ENCODE results near the gene HPSE2. TPM values are rescaled to one million over a fixed set of nuclear protein-coding genes. Genes with fewer than 3 reads are reported as not detected.
"Not testable (repeated sequence)": the region's sequence is repeated elsewhere in the genome, so short reads cannot be mapped to it uniquely, and the experiment has no call there.

Gene HPSE2
- total and polyA plus RNA-seq, 2 of the 13 experiments (the other 11 are each of a cell fraction or from before 2014, with no cell fraction given), result 0.01 TPM; not detected in 1

DNA sequence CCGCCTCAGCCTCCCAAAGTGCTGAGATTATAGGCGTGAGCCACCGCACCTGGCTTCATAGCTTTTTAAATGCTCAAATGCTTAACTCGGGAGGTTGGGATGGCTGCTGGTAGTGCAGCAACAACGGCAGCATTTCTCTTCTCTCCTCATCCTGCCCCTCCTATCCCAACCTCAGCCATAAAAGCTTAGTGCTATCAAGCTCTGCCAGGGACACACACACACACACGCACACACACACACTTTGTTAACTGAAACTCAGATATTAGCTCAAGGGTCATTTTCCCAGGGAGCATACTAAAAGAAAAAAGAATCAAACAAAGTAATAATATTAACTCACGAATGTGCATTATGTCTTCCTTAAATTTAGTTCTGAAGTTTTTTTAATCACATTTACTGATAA, 725.9 kb downstream of the HPSE2 start:
- BruUV-seq (replicated peaks), result no TSS peak
- ATAC-seq, result no peak
- H2AFZ ChIP-seq (ENCODE audit: low read length), result no peak overlapping the region

DNA sequence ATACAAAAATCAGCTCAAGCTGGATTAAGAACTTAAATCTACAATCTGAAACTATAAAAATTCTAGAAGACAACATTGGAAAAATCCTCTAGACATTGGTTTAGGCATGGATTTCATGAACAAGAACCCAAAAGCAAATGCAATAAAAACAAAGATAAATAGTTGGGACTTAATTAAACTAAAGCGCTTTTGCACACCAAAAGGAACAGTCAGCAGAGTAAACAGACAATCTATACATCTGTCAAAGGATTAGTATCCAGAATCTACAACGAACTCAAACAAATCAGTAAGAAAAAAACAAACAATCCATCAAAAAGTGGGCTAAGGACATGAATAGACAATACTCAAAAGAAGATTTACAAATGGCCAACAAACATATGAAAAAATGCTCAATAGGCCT, 733.1 kb downstream of the HPSE2 start:
- H3K9ac ChIP-seq (ENCODE audit: insufficient read depth, low read depth, low read length); BruUV-seq (replicated peaks); intact Hi-C loops (cut with micrococcal nuclease; ENCODE audit: unreplicated experiment); H3K27me3 ChIP-seq (ENCODE audit: control insufficient read depth in 1 of 2, insufficient read depth in 2 of 2, low read length in 2 of 2); H3K36me3 ChIP-seq (replicated peaks in 1 of 2; ENCODE audit: control insufficient read depth in 1 of 2, insufficient read depth in 2 of 2, low read length in 2 of 2); H4K20me1 ChIP-seq (ENCODE audit: insufficient read depth, low read length); DNase-seq (ENCODE audit: low spot score); POLR2A ChIA-PET; H3K4me2 ChIP-seq (ENCODE audit: low read depth, low read length); H3K4me1 ChIP-seq (ENCODE audit: insufficient read depth, low read length); H3K9me3 ChIP-seq (ENCODE audit: low read length); H3K79me2 ChIP-seq (ENCODE audit: insufficient read depth, low read length); H3K4me3 ChIP-seq (replicated peaks in 1 of 3; ENCODE audit: insufficient read depth in 1 of 3, low read depth in 2 of 3, low read length in 3 of 3); CTCF ChIA-PET (ENCODE audit: low intra/inter-chr PET ratio, low total read pairs); ATAC-seq; H3K27ac ChIP-seq (ENCODE audit: extremely low read length, insufficient read depth, low read length); FAIRE-seq; H2AFZ ChIP-seq (ENCODE audit: low read length); in situ Hi-C loops (cut with HindIII; ENCODE audit: extremely low pct_ligation_motif_present, low pct_unique_long_range_greater_than_20kb): not testable (repeated sequence)
- WGBS (ENCODE audit: low lambda C conversion rate), result 3% methylated on average over 2 of the region's 2 CpGs

More for the DNA sequence above, 725.9 kb downstream of the HPSE2 start:
- ChIA-PET POLR2A (no interaction called here), CTCF (ENCODE audit: low intra/inter-chr PET ratio, low total read pairs) (no interaction called here)
- no peak overlapping the region for H3K4me3 ChIP-seq (replicated peaks in 1 of 3; ENCODE audit: insufficient read depth in 1 of 3, low read depth in 2 of 3, low read length in 3 of 3)
- peaks cover 15% of the 10 kb centered on the region for H3K4me1 ChIP-seq (ENCODE audit: insufficient read depth, low read length)
- no peak overlapping the region for H3K9ac ChIP-seq (ENCODE audit: insufficient read depth, low read depth, low read length)
- H3K27me3 ChIP-seq (ENCODE audit: control insufficient read depth in 1 of 2, insufficient read depth in 2 of 2, low read length in 2 of 2), result no peaks in the 10 kb centered on the region
- intact Hi-C loops (cut with micrococcal nuclease; ENCODE audit: unreplicated experiment) (no loop called here), in situ Hi-C loops (cut with HindIII; ENCODE audit: extremely low pct_ligation_motif_present, low pct_unique_long_range_greater_than_20kb) (no loop called here)
- DNase-seq (ENCODE audit: low spot score), result no peak
- H3K27ac ChIP-seq (ENCODE audit: extremely low read length, insufficient read depth, low read length), result no peak overlapping the region
- no peaks in the 10 kb centered on the region for H4K20me1 ChIP-seq (ENCODE audit: insufficient read depth, low read length)
- no peaks in the 10 kb centered on the region for H3K9me3 ChIP-seq (ENCODE audit: low read length)
- no peaks in the 10 kb centered on the region for H3K36me3 ChIP-seq (replicated peaks in 1 of 2; ENCODE audit: control insufficient read depth in 1 of 2, insufficient read depth in 2 of 2, low read length in 2 of 2)
- H3K79me2 ChIP-seq (ENCODE audit: insufficient read depth, low read length), result no peaks in the 10 kb centered on the region
- FAIRE-seq, result no peak
- 62% methylated on average over 4 of the region's 7 CpGs for WGBS (ENCODE audit: low lambda C conversion rate)
- no peak overlapping the region for H3K4me2 ChIP-seq (ENCODE audit: low read depth, low read length)
- no peak for TF ChIP-seq NCOA5 (CRISPR knock-in tag; IDR thresholded peaks at IDR 0.05)
- no peak for TF ChIP-seq ZNF841 (CRISPR knock-in tag; IDR thresholded peaks at IDR 0.05; ENCODE audit: borderline replicate concordance)
- TF ChIP-seq, protein P1, sequence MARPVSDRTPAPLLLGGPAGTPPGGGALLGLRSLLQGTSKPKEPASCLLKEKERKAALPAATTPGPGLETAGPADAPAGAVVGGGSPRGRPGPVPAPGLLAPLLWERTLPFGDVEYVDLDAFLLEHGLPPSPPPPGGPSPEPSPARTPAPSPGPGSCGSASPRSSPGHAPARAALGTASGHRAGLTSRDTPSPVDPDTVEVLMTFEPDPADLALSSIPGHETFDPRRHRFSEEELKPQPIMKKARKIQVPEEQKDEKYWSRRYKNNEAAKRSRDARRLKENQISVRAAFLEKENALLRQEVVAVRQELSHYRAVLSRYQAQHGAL (CRISPR knock-in tag; IDR thresholded peaks at IDR 0.05; ENCODE audit: not compliant biosample characterization), result no peak
- no peak for TF ChIP-seq GFI1 (CRISPR knock-in tag; IDR thresholded peaks at IDR 0.05; ENCODE audit: borderline replicate concordance)
- TF ChIP-seq, protein P2, sequence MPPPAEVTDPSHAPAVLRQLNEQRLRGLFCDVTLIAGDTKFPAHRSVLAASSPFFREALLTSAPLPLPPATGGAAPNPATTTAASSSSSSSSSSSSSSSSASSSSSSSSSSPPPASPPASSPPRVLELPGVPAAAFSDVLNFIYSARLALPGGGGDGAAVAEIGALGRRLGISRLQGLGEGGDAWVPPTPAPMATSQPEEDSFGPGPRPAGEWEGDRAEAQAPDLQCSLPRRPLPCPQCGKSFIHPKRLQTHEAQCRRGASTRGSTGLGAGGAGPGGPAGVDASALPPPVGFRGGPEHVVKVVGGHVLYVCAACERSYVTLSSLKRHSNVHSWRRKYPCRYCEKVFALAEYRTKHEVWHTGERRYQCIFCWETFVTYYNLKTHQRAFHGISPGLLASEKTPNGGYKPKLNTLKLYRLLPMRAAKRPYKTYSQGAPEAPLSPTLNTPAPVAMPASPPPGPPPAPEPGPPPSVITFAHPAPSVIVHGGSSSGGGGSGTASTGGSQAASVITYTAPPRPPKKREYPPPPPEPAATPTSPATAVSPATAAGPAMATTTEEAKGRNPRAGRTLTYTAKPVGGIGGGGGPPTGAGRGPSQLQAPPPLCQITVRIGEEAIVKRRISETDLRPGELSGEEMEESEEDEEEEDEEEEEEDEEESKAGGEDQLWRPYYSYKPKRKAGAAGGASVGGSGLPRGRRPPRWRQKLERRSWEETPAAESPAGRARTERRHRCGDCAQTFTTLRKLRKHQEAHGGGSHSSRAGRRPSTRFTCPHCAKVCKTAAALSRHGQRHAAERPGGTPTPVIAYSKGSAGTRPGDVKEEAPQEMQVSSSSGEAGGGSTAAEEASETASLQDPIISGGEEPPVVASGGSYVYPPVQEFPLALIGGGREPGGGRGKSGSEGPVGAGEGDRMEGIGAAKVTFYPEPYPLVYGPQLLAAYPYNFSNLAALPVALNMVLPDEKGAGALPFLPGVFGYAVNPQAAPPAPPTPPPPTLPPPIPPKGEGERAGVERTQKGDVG (CRISPR knock-in tag; IDR thresholded peaks at IDR 0.05; ENCODE audit: borderline replicate concordance), result no peak
